ENCODE measurements around the gene LRG1. TPM values are rescaled to one million over a fixed set of nuclear protein-coding genes. Genes with fewer than 3 reads are reported as not detected.

Gene LRG1
- total RNA-seq, 1 experiment from 2014 or later, result 0.08 TPM

DNA sequence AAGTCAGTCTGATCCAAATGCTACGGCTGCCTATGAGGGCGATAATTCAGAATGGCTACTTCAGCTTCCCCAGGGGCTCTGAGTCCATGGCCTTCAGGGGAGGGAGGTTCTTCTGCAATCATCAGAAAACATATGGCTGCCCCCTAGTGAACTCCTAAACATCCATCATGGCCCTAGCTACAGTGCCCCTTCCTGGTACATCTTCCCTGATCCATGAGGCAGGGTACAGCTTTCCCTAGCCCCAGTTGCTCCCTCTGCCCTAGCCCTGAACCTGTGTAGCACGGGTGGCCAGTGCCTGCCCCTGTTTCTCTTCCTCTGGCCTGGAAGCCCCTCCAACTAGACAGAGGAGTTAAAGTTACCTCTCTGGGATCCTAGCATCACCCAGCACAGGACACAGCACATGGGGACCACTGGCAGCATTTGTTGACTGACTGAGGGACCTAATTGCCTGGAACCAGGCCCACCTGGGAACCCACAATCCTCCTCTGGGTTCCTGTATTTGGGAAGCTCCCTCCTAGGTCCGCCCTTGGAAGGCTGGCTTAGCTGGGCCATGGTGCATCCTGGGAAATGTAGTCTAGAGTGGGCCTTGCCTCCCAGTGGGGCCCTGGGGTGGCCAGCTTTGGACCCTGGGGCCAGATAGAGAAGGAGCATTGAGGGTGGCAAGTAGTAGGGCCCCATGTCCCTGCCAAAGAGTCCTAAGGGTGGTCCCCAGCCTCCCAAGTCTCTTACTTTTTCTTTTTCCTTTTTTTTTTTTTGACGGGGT lies 37.4 kb upstream of the LRG1 start:
- Histone ChIP-seq H3K4me1 (ENCODE audit: control insufficient read depth, insufficient read depth, low read length) (peaks cover 14% of the 10 kb centered on the region), H3K36me3 (ENCODE audit: control insufficient read depth, insufficient read depth, low read length) (no peaks in the 10 kb centered on the region; the same call in 1 of the 2 replicates), H3K4me3 (ENCODE audit: low read depth in 2 of 2, low read length in 2 of 2) (no peak overlapping the region), H3K27me3 (ENCODE audit: control insufficient read depth, insufficient read depth, low read length) (no peaks in the 10 kb centered on the region), H3K27ac (ENCODE audit: low read length) (no peak overlapping the region), H3K9me3 (ENCODE audit: control insufficient read depth, insufficient read depth, low read depth, low read length) (no peaks in the 10 kb centered on the region)
- no peak for DNase-seq (ENCODE audit: low read depth, low spot score)
- intact Hi-C loops (cut with micrococcal nuclease; ENCODE audit: unreplicated experiment), result loop anchor here (5.0 kb wide), 1 partner anchor 60 kb away; the partner anchor contains the start of gene TNFAIP8L1
- ChIA-PET POLR2A (no interaction called here), CTCF (interaction anchor here (0.5 to 1.7 kb wide), 4 partner anchors 10 to 56 kb away, joined by 3 to 9 read pairs (median 4); no protein-coding TSS in a partner anchor)
- in situ Hi-C loops (cut with HindIII; ENCODE audit: low pct_unique_long_range_greater_than_20kb, low sequenced_read_pairs), result no loop called here
- BruUV-seq (replicated peaks), result no TSS peak
- TF ChIP-seq TCF7L2 (IDR thresholded peaks at IDR 0.05; ENCODE audit: low read depth, low read length), result no peak
- TF ChIP-seq POLR2AphosphoS5 (IDR thresholded peaks at IDR 0.05; ENCODE audit: low read depth, low read length), result no peak
- no peak for TF ChIP-seq REST (IDR thresholded peaks at IDR 0.05; ENCODE audit: insufficient read depth in 1 of 2, low read depth in 2 of 2, low read length in 1 of 2)
- TF ChIP-seq, protein P1, sequence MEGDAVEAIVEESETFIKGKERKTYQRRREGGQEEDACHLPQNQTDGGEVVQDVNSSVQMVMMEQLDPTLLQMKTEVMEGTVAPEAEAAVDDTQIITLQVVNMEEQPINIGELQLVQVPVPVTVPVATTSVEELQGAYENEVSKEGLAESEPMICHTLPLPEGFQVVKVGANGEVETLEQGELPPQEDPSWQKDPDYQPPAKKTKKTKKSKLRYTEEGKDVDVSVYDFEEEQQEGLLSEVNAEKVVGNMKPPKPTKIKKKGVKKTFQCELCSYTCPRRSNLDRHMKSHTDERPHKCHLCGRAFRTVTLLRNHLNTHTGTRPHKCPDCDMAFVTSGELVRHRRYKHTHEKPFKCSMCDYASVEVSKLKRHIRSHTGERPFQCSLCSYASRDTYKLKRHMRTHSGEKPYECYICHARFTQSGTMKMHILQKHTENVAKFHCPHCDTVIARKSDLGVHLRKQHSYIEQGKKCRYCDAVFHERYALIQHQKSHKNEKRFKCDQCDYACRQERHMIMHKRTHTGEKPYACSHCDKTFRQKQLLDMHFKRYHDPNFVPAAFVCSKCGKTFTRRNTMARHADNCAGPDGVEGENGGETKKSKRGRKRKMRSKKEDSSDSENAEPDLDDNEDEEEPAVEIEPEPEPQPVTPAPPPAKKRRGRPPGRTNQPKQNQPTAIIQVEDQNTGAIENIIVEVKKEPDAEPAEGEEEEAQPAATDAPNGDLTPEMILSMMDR (IDR thresholded peaks at IDR 0.05), result no peak
- TF ChIP-seq SIN3A (IDR thresholded peaks at IDR 0.05; ENCODE audit: borderline replicate concordance, insufficient read depth, low read depth, low read length), result no peak
- no peak for ATAC-seq

- no peak overlapping the region; the same call in 1 of the 2 replicates for H3K27ac ChIP-seq (ENCODE audit: low read length)
- CTCF ChIA-PET, result interaction anchor here (0.9 to 1.7 kb wide), 2 partner anchors 10 to 57 kb away, joined by 3 to 9 read pairs; no protein-coding TSS in a partner anchor
- H3K36me3 ChIP-seq (ENCODE audit: control insufficient read depth, insufficient read depth, low read length), result no peaks in the 10 kb centered on the region; the same call in 1 of the 2 replicates
- intact Hi-C loops (cut with micrococcal nuclease; ENCODE audit: unreplicated experiment) (loop anchor here (5.0 kb wide), 1 partner anchor 61 kb away; the partner anchor contains the start of gene TNFAIP8L1), in situ Hi-C loops (cut with HindIII; ENCODE audit: low pct_unique_long_range_greater_than_20kb, low sequenced_read_pairs) (no loop called here)
- H3K4me3 ChIP-seq (ENCODE audit: low read depth in 2 of 2, low read length in 2 of 2), result no peak overlapping the region
- DNase-seq (ENCODE audit: low read depth, low spot score), result no peak
- H3K4me1 ChIP-seq (ENCODE audit: control insufficient read depth, insufficient read depth, low read length), result peaks cover 14% of the 10 kb centered on the region
- peak; percentile 58 for ATAC-seq
- H3K9me3 ChIP-seq (ENCODE audit: control insufficient read depth, insufficient read depth, low read depth, low read length), result no peaks in the 10 kb centered on the region
- no peak for TF ChIP-seq TCF7L2 (IDR thresholded peaks at IDR 0.05; ENCODE audit: low read depth, low read length)
- TF ChIP-seq, protein P1 (IDR thresholded peaks at IDR 0.05), result peak; percentile 86
- POLR2A ChIA-PET, result no interaction called here
- no TSS peak for BruUV-seq (replicated peaks)
- H3K27me3 ChIP-seq (ENCODE audit: control insufficient read depth, insufficient read depth, low read length), result no peaks in the 10 kb centered on the region
Observed at GRCh38 chr19:4576016-4576933, 36.4 kb upstream of the LRG1 start.
